ENCODE results near the gene SYF2. TPM values are rescaled to one million over a fixed set of nuclear protein-coding genes. Genes with fewer than 3 reads are reported as not detected.

Gene SYF2
- total RNA-seq, result 33.7 and 41.8 TPM in 2 replicates

GRCh38 chr1:25232027-25232865 lies at the start of gene SYF2:
TSS of gene SYF2 (minus strand) at chr1:25232502. CDS start at chr1:25232467, 35 bp downstream.

GRCh38 chr1:25272238-25272637 lies 39.9 kb upstream of the SYF2 start, which contains the start of gene RHD:
TSS of gene RHD (plus strand) at chr1:25272509. CDS start at chr1:25272548, 39 bp downstream.

GRCh38 chr1:25247024-25247828 lies 14.9 kb upstream of the SYF2 start, which contains the start of gene RSRP1:
TSS of gene RSRP1 (minus strand) at chr1:25247454. CDS start at chr1:25246963, 491 bp downstream.

Other genes with a start within 250 kb of the SYF2 start
- gene RSRP1, start 15.0 kb upstream of the SYF2 start, total RNA-seq, result 116 and 128 TPM in 2 replicates
- gene RHD, start 40.0 kb upstream of the SYF2 start, total RNA-seq, result not detected in 2 replicates
- gene TMEM50A, start 105.8 kb upstream of the SYF2 start, total RNA-seq, result 154 and 205 TPM in 2 replicates
- gene RHCE, start 188.3 kb upstream of the SYF2 start, total RNA-seq, result 0.79 and 0.81 TPM in 2 replicates
- 17.0 and 17.3 TPM in 2 replicates for gene MACO1, start 198.4 kb upstream of the SYF2 start, total RNA-seq